ENCODE data around the gene BAAT.

BAAT gene

GRCh38 chr9:101415578-101415977, 30.8 kb upstream of the BAAT start:
- no peak overlapping the region for H3K4me2 ChIP-seq
- no peaks in the 10 kb centered on the region for H3K36me3 ChIP-seq (ENCODE audit: insufficient read depth)
- H4K20me1 ChIP-seq (ENCODE audit: insufficient read depth) = no peaks in the 10 kb centered on the region
- H3K79me2 ChIP-seq (ENCODE audit: insufficient read depth, low read depth) = no peaks in the 10 kb centered on the region
- H3K4me3 ChIP-seq (IDR thresholded peaks at IDR 0.05; ENCODE audit: insufficient read depth, low read depth, low read length) = no peak overlapping the region
- no peaks in the 10 kb centered on the region for H3K4me1 ChIP-seq (ENCODE audit: low read depth, poor library complexity, severe bottlenecking)
- no peaks in the 10 kb centered on the region for H3K27me3 ChIP-seq (ENCODE audit: insufficient read depth, low read depth)
- H3K27ac ChIP-seq = no peak overlapping the region
- no peak overlapping the region for H2AFZ ChIP-seq (ENCODE audit: low read depth)
- no peak for TF ChIP-seq CTCF (conservative IDR thresholded peaks at IDR 0.05; ENCODE audit: low read depth, low read length)
- no peak overlapping the region for H3K9ac ChIP-seq

- H3K4me2 ChIP-seq = no peak overlapping the region
- no peaks in the 10 kb centered on the region for H4K20me1 ChIP-seq (ENCODE audit: insufficient read depth)
- TF ChIP-seq CTCF (conservative IDR thresholded peaks at IDR 0.05; ENCODE audit: low read depth, low read length) = no peak
- no peak overlapping the region for H3K4me3 ChIP-seq (IDR thresholded peaks at IDR 0.05; ENCODE audit: insufficient read depth, low read depth, low read length)
- no peak overlapping the region for H2AFZ ChIP-seq (ENCODE audit: low read depth)
- H3K27me3 ChIP-seq (ENCODE audit: insufficient read depth, low read depth) = no peaks in the 10 kb centered on the region
- no peaks in the 10 kb centered on the region for H3K4me1 ChIP-seq (ENCODE audit: low read depth, poor library complexity, severe bottlenecking)
- no peaks in the 10 kb centered on the region for H3K36me3 ChIP-seq (ENCODE audit: insufficient read depth)
- H3K79me2 ChIP-seq (ENCODE audit: insufficient read depth, low read depth) = no peaks in the 10 kb centered on the region
- no peak overlapping the region for H3K27ac ChIP-seq
- no peak overlapping the region for H3K9ac ChIP-seq
Observed at GRCh38 chr9:101414839-101415238, 30.0 kb upstream of the BAAT start.

- no peaks in the 10 kb centered on the region for H3K27me3 ChIP-seq (ENCODE audit: insufficient read depth, low read depth)
- no peak overlapping the region for H3K9ac ChIP-seq
Observed at GRCh38 chr9:101409079-101409477, 24.3 kb upstream of the BAAT start.

GRCh38 chr9:101408374-101409078, 23.7 kb upstream of the BAAT start:
- Histone ChIP-seq H3K27me3 (ENCODE audit: insufficient read depth, low read depth) (no peaks in the 10 kb centered on the region), H4K20me1 (ENCODE audit: insufficient read depth) (no peaks in the 10 kb centered on the region), H2AFZ (ENCODE audit: low read depth) (no peak overlapping the region), H3K9ac (no peak overlapping the region), H3K4me2 (no peak overlapping the region), H3K4me3 (IDR thresholded peaks at IDR 0.05; ENCODE audit: insufficient read depth, low read depth, low read length) (no peak overlapping the region), H3K4me1 (ENCODE audit: low read depth, poor library complexity, severe bottlenecking) (no peaks in the 10 kb centered on the region), H3K27ac (no peak overlapping the region), H3K79me2 (ENCODE audit: insufficient read depth, low read depth) (no peaks in the 10 kb centered on the region), H3K36me3 (ENCODE audit: insufficient read depth) (peaks cover 19% of the 10 kb centered on the region; the same call in 1 of the 2 replicates)
- TF ChIP-seq CTCF (conservative IDR thresholded peaks at IDR 0.05; ENCODE audit: low read depth, low read length) = no peak

More at GRCh38 chr9:101409079-101409477, 24.3 kb upstream of the BAAT start:
- H3K4me1 ChIP-seq (ENCODE audit: low read depth, poor library complexity, severe bottlenecking) = no peaks in the 10 kb centered on the region
- no peaks in the 10 kb centered on the region for H4K20me1 ChIP-seq (ENCODE audit: insufficient read depth)
- no peak overlapping the region for H3K27ac ChIP-seq
- H3K4me3 ChIP-seq (IDR thresholded peaks at IDR 0.05; ENCODE audit: insufficient read depth, low read depth, low read length) = no peak overlapping the region
- H3K4me2 ChIP-seq = no peak overlapping the region
- H3K36me3 ChIP-seq (ENCODE audit: insufficient read depth) = peaks cover 19% of the 10 kb centered on the region; the same call in 1 of the 2 replicates
- H2AFZ ChIP-seq (ENCODE audit: low read depth) = no peak overlapping the region
- TF ChIP-seq CTCF (conservative IDR thresholded peaks at IDR 0.05; ENCODE audit: low read depth, low read length) = no peak
- H3K79me2 ChIP-seq (ENCODE audit: insufficient read depth, low read depth) = no peaks in the 10 kb centered on the region

All from KMS-11 (cell line).